ENCODE measurements around the gene BBX.
A peak's percentile ranks its signal among the peaks of the same experiment; 100 is the strongest.

The BBX gene

GRCh38 chr3:107760144-107760543 is 237.4 kb downstream of the BBX start:
- in situ Hi-C loops (cut with HindIII; ENCODE audit: low pct_unique_long_range_greater_than_20kb, low sequenced_read_pairs), result no loop called here
- no peak for DNase-seq (ENCODE audit: low read depth in 1 of 2, low spot score in 1 of 2)
- TF ChIP-seq JUND (IDR thresholded peaks at IDR 0.05; ENCODE audit: low read depth), result no peak

DNA sequence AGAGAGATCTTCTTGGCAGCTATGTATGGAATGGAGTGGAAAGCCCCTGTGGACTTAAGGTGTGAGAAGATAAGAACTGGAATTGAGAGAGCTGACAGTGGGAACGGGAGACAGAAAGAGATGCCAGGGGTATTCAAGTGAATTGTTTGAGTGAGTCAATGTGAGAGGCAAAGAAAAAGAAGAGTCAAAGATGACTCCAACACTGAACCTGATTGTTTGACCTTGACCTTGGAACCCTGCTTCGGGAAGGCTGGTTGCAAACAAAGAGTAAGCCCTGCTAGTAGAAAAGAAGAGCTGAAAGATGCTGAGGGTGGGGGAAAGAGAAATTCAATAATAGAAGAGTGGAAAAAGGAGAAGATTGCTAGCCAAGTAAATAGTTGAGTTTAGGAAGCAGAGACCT is 238.6 kb downstream of the BBX start:
- in situ Hi-C loops (cut with HindIII; ENCODE audit: low pct_unique_long_range_greater_than_20kb, low sequenced_read_pairs), result no loop called here
- DNase-seq (ENCODE audit: low read depth in 1 of 2, low spot score in 1 of 2), result no peak
- no peak for TF ChIP-seq JUND (IDR thresholded peaks at IDR 0.05; ENCODE audit: low read depth)

DNA sequence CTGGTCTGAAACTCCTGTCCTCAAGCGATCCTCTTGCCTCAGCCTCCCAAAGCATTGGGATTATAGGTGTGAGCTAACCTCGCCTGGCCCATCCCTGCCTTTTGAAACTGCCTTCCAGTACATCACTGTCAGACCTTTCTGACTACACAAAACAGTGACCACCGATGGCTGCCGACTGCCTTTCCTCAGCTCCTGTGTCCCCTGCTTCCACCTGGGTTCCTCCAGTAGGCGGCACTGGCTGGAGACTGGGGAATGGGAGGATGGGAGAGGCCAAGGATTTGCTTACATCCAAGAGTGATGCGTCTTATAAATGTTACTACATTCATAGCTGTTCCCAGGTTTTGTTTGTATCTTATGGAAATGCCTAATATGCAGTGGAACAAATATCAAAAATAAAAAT is 242.8 kb downstream of the BBX start:
- DNase-seq (ENCODE audit: low read depth in 1 of 2, low spot score in 1 of 2), result no peak
- in situ Hi-C loops (cut with HindIII; ENCODE audit: low pct_unique_long_range_greater_than_20kb, low sequenced_read_pairs), result no loop called here
- no peak for TF ChIP-seq JUND (IDR thresholded peaks at IDR 0.05; ENCODE audit: low read depth)

DNA sequence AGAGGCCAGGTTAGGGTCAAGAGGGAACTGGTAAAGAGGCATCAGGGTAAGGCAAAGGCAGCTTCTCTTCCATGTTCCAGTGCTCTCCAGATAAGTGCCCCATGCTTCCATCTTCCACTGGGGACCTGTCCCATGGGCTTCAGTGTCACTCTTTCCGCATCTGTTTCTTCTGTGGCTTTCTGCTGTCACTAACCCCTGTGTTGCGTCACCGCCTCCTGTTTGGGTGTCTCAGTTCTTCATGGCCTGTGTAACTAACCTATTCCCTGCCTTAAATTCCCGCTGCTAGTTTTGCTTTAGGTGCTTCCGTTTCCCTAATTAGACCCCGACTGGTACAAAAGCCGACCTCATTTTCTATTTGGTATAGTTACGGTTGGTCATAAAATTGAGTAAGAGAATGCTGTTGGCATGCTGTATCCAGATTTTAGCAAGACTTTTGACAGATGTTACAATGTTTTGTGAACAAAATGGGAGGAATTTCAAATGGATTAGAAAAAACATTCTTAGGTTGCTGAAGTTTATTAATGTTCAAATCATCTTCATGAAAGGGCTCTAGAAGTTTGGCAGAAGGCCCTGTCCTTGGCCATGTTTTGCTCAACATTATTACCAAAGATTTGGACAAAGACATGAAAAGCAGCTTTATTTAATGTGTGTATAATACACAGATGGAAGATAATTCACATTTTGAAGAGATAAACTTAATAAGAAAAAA is 245.3 kb downstream of the BBX start:
- no peak for DNase-seq (ENCODE audit: low read depth in 1 of 2, low spot score in 1 of 2)
- in situ Hi-C loops (cut with HindIII; ENCODE audit: low pct_unique_long_range_greater_than_20kb, low sequenced_read_pairs), result no loop called here
- no peak for TF ChIP-seq JUND (IDR thresholded peaks at IDR 0.05; ENCODE audit: low read depth)

GRCh38 chr3:107769882-107770281 is 247.1 kb downstream of the BBX start:
- DNase-seq (ENCODE audit: low read depth in 1 of 2, low spot score in 1 of 2), result no peak
- TF ChIP-seq JUND (IDR thresholded peaks at IDR 0.05; ENCODE audit: low read depth), result no peak
- in situ Hi-C loops (cut with HindIII; ENCODE audit: low pct_unique_long_range_greater_than_20kb, low sequenced_read_pairs), result no loop called here

DNA sequence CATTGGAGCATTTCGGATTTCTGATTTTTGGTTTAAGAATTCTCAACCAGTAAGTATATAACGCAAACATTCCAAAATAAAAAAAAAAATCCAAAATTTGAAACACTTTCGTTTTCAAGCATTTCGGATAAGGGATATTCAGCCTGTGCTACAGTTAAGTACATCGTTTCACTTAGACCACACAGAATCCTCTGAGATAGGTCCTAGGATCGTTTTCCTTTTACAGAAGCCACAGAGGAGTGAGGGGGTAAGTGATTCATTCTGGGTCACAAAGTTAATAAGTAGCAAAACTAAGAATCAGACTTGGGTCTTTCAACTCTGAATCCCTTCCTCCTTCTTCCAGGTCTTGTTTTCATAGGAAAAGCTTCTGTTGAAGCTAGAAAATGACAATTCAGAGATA is 249.3 kb downstream of the BBX start:
- no peak for DNase-seq (ENCODE audit: low read depth in 1 of 2, low spot score in 1 of 2)
- no peak for TF ChIP-seq JUND (IDR thresholded peaks at IDR 0.05; ENCODE audit: low read depth)
- in situ Hi-C loops (cut with HindIII; ENCODE audit: low pct_unique_long_range_greater_than_20kb, low sequenced_read_pairs), result no loop called here

- in situ Hi-C loops (cut with HindIII; ENCODE audit: low pct_unique_long_range_greater_than_20kb, low sequenced_read_pairs), result no loop called here
- DNase-seq (ENCODE audit: low read depth in 1 of 2, low spot score in 1 of 2), result no peak
- no peak for TF ChIP-seq JUND (IDR thresholded peaks at IDR 0.05; ENCODE audit: low read depth)
Observed at GRCh38 chr3:107775974-107776373, 253.2 kb downstream of the BBX start.

DNA sequence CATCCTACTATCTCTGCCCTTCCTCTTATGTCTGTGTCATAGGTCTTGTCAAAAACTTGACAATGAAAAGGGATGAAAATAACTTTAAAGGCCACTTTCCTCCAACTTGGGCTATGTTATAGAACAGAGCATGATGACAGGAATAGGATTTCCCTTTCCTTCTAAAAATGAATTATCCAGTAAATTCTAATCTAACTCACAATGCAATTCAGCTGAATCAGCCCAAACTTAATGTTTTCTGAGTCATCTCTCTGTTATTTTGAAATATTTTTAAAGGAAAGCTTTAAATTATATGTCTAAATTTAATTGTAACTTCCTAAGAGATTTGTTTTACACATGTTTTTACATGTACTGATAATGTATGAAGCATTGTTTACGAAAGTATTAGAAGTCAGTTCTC is 258.5 kb downstream of the BBX start:
- TF ChIP-seq JUND (IDR thresholded peaks at IDR 0.05; ENCODE audit: low read depth), result no peak
- in situ Hi-C loops (cut with HindIII; ENCODE audit: low pct_unique_long_range_greater_than_20kb, low sequenced_read_pairs), result no loop called here
- no peak for DNase-seq (ENCODE audit: low read depth in 1 of 2, low spot score in 1 of 2)

DNA sequence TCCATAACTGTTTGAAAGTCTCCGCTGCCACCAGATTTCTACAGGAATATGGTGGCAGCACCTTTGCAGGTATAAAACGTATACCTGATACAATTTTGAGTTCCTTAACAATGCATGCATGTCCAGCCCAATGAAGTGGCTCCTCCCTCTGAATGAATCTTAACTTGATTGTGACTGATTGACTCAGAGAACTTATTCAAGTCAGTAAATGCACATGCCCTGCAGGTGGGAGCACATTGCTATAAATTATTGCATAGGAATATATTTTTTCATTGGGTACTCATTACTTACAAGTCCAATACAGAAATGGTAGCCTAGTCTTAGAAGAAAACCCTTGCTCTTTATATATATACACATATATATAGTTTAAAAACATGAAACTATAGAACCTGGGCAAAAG is 259.3 kb downstream of the BBX start:
- in situ Hi-C loops (cut with HindIII; ENCODE audit: low pct_unique_long_range_greater_than_20kb, low sequenced_read_pairs), result no loop called here

GRCh38 chr3:107790612-107791011 is 267.9 kb downstream of the BBX start:
- TF ChIP-seq JUND (IDR thresholded peaks at IDR 0.05; ENCODE audit: low read depth), result no peak
- DNase-seq (ENCODE audit: low read depth in 1 of 2, low spot score in 1 of 2), result no peak
- in situ Hi-C loops (cut with HindIII; ENCODE audit: low pct_unique_long_range_greater_than_20kb, low sequenced_read_pairs), result no loop called here

More for the DNA sequence above, 259.3 kb downstream of the BBX start:
- no peak for DNase-seq (ENCODE audit: low read depth in 1 of 2, low spot score in 1 of 2)
- no peak for TF ChIP-seq JUND (IDR thresholded peaks at IDR 0.05; ENCODE audit: low read depth)

DNA sequence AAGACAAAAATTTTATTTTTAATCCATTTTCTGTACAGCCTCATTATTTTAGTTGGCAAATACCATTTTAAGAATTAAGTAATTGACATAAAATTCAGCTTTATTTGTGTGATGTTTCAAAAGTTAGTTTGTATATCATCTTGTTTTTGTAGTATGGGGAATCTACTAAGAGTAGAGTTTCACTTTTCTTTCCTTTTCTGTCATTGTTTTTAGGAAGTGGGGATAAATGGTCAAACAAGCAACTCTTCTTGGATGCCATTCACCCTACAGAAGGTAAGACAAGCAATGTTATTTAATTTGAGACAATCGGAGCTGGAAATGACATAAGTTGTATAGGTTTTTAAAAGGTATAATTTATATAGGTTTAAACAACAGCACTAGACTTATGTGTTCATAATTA is 268.3 kb downstream of the BBX start:
- DNase-seq (ENCODE audit: low read depth in 1 of 2, low spot score in 1 of 2), result no peak
- no peak for TF ChIP-seq JUND (IDR thresholded peaks at IDR 0.05; ENCODE audit: low read depth)
- in situ Hi-C loops (cut with HindIII; ENCODE audit: low pct_unique_long_range_greater_than_20kb, low sequenced_read_pairs), result no loop called here

- in situ Hi-C loops (cut with HindIII; ENCODE audit: low pct_unique_long_range_greater_than_20kb, low sequenced_read_pairs), result no loop called here
- DNase-seq (ENCODE audit: low read depth in 1 of 2, low spot score in 1 of 2), result no peak
- TF ChIP-seq JUND (IDR thresholded peaks at IDR 0.05; ENCODE audit: low read depth), result no peak
Observed at GRCh38 chr3:107791450-107791849, 268.7 kb downstream of the BBX start.

- peak; percentile 9 to 18 for DNase-seq (ENCODE audit: low read depth in 1 of 2, low spot score in 1 of 2)
- in situ Hi-C loops (cut with HindIII; ENCODE audit: low pct_unique_long_range_greater_than_20kb, low sequenced_read_pairs), result no loop called here
Observed at GRCh38 chr3:107794664-107795443, 272.1 kb downstream of the BBX start.

More at GRCh38 chr3:107794664-107795443, 272.1 kb downstream of the BBX start:
- TF ChIP-seq JUND (IDR thresholded peaks at IDR 0.05; ENCODE audit: low read depth), result no peak

Measured in T47D (cell line).